DND-41 (cell line): Measurements from ENCODE around the gene CYB5A.

Experiments used
- ATAC-seq: fragments of 200-7000 bp; cut with Tn5 transposase; 3 replicates; pipeline ENCODE4 v1.9.1; 2021; ENCODE audit warnings: low read depth; ENCODE audit not compliant: insufficient read depth
- DNase-seq: peaks from one replicate; pipeline ENCODE4 v3.0.0-alpha.2; 2020
- H2AFZ ChIP-seq: 2 replicates; pipeline ENCODE4 v1.6.0; 2012; ENCODE audit warnings: low read depth, low read length
- H3K27ac ChIP-seq: 2 replicates; pipeline ENCODE4 v1.5.1; 2012; ENCODE audit warnings: low read length, inconsistent platforms
- H3K27me3 ChIP-seq: fragments of 200-600 bp; sonication (generic); 2 replicates; pipeline ENCODE4 v1.6.0; 2012; ENCODE audit warnings: low read length, mild to moderate bottlenecking, inconsistent platforms; ENCODE audit not compliant: insufficient read depth, poor library complexity
- H3K36me3 ChIP-seq: 2 replicates; pipeline ENCODE4 v1.5.1; 2012; ENCODE audit warnings: low read length, inconsistent platforms; ENCODE audit not compliant: insufficient read depth
- H3K4me1 ChIP-seq: 2 replicates; pipeline ENCODE4 v1.5.1; 2012; ENCODE audit warnings: mild to moderate bottlenecking, low read length; ENCODE audit not compliant: insufficient read depth
- H3K4me2 ChIP-seq: 2 replicates; pipeline ENCODE4 v1.6.0; 2012; ENCODE audit warnings: mild to moderate bottlenecking, moderate library complexity, low read length, inconsistent platforms; ENCODE audit not compliant: insufficient read depth
- H3K4me3 ChIP-seq, 2 experiments: fragments of 200-600 bp in 1 of 2; shearing (Covaris generic) in 1 of 2; 2 replicates each; pipeline ENCODE4 v1.5.1; 2012 to 2016; ENCODE audit warnings: inconsistent platforms in 2 of 2, low read length in 2 of 2, mild to moderate bottlenecking in 2 of 2, low read depth in 1 of 2, moderate library complexity in 1 of 2
- H3K79me2 ChIP-seq: 2 replicates; pipeline ENCODE4 v1.6.0; 2012; ENCODE audit warnings: low read length, inconsistent platforms; ENCODE audit not compliant: insufficient read depth
- H3K9ac ChIP-seq: 2 replicates; pipeline ENCODE4 v1.6.0; 2012; ENCODE audit warnings: low read depth, mild to moderate bottlenecking, inconsistent platforms, low read length, moderate library complexity
- H3K9me3 ChIP-seq: 2 replicates; pipeline ENCODE4 v1.5.1; 2012; ENCODE audit warnings: low read length, moderate library complexity, mild to moderate bottlenecking, inconsistent platforms; ENCODE audit not compliant: insufficient read depth, severe bottlenecking
- H4K20me1 ChIP-seq: 2 replicates; pipeline ENCODE4 v1.6.0; 2012; ENCODE audit warnings: low read length; ENCODE audit not compliant: insufficient read depth
- CTCF ChIP-seq: IDR thresholded peaks from 2 replicates; pipeline ENCODE4 v1.5.1; 2012; ENCODE audit warnings: borderline replicate concordance, low read length, moderate library complexity, mild to moderate bottlenecking; ENCODE audit not compliant: poor library complexity, severe bottlenecking; ENCODE audit errors: extremely low read depth
- EZH2 ChIP-seq: IDR thresholded peaks from 3 replicates; pipeline ENCODE4 v1.6.1; 2012; ENCODE audit warnings: borderline replicate concordance, low read depth, mild to moderate bottlenecking, moderate library complexity, low read length, inconsistent platforms; ENCODE audit not compliant: severe bottlenecking

Gene CYB5A

GRCh38 chr18:74290021-74290420 lies 1.7 kb downstream of the CYB5A start:
- no peak overlapping the region for H3K27ac ChIP-seq
- H3K4me1 ChIP-seq: peaks cover 22% of the 10 kb centered on the region
- peaks cover 3% of the 10 kb centered on the region; the same call in 1 of the 2 replicates for H4K20me1 ChIP-seq
- ATAC-seq: no peak
- no peak overlapping the region for H3K4me3 ChIP-seq
- H3K36me3 ChIP-seq: no peaks in the 10 kb centered on the region
- H2AFZ ChIP-seq: no peak overlapping the region
- TF ChIP-seq CTCF (no peak), EZH2 (no peak)
- H3K79me2 ChIP-seq: peaks cover 15% of the 10 kb centered on the region
- H3K27me3 ChIP-seq: peaks cover 13% of the 10 kb centered on the region
- no peak overlapping the region for H3K9ac ChIP-seq
- no peak for DNase-seq
- H3K9me3 ChIP-seq: no peaks in the 10 kb centered on the region
- no peak overlapping the region for H3K4me2 ChIP-seq

- H3K27ac ChIP-seq: no peak overlapping the region
- H3K4me1 ChIP-seq: peaks cover 22% of the 10 kb centered on the region
- ATAC-seq (no peak), DNase-seq (no peak)
- H3K36me3 ChIP-seq: no peaks in the 10 kb centered on the region
- no peak overlapping the region for H3K9ac ChIP-seq
- no peaks in the 10 kb centered on the region for H3K9me3 ChIP-seq
- H3K27me3 ChIP-seq: peaks cover 13% of the 10 kb centered on the region
- no peak overlapping the region for H3K4me2 ChIP-seq
- H3K4me3 ChIP-seq: no peak overlapping the region
- H3K79me2 ChIP-seq: peaks cover 15% of the 10 kb centered on the region
- peaks cover 3% of the 10 kb centered on the region; the same call in 1 of the 2 replicates for H4K20me1 ChIP-seq
- TF ChIP-seq CTCF (no peak), EZH2 (no peak)
- no peak overlapping the region for H2AFZ ChIP-seq
Observed at GRCh38 chr18:74289137-74289536, 2.6 kb downstream of the CYB5A start.

- no peak for ATAC-seq
- H3K9me3 ChIP-seq: no peaks in the 10 kb centered on the region
- TF ChIP-seq EZH2 (no peak), CTCF (no peak)
- peaks cover 15% of the 10 kb centered on the region for H3K79me2 ChIP-seq
- no peaks in the 10 kb centered on the region for H3K36me3 ChIP-seq
- H3K27me3 ChIP-seq: peaks cover 13% of the 10 kb centered on the region
- H3K4me3 ChIP-seq: no peak overlapping the region
- no peak overlapping the region for H3K4me2 ChIP-seq
- H2AFZ ChIP-seq: no peak overlapping the region
- H3K4me1 ChIP-seq: peaks cover 22% of the 10 kb centered on the region
- H3K27ac ChIP-seq: no peak overlapping the region
- H3K9ac ChIP-seq: no peak overlapping the region
- H4K20me1 ChIP-seq: peaks cover 3% of the 10 kb centered on the region; the same call in 1 of the 2 replicates
- DNase-seq: no peak
Observed at GRCh38 chr18:74288730-74289129, 3.0 kb downstream of the CYB5A start.

- Histone ChIP-seq H3K9me3 (no peaks in the 10 kb centered on the region), H3K79me2 (peaks cover 15% of the 10 kb centered on the region), H3K36me3 (no peaks in the 10 kb centered on the region), H3K27ac (no peak overlapping the region), H3K9ac (no peak overlapping the region), H3K27me3 (peaks cover 13% of the 10 kb centered on the region), H3K4me3 (no peak overlapping the region), H3K4me2 (no peak overlapping the region), H2AFZ (no peak overlapping the region), H3K4me1 (peaks cover 22% of the 10 kb centered on the region), H4K20me1 (peaks cover 3% of the 10 kb centered on the region; the same call in 1 of the 2 replicates)
- DNase-seq (no peak), ATAC-seq (no peak)
- TF ChIP-seq CTCF: no peak
- no peak for TF ChIP-seq EZH2
Observed at GRCh38 chr18:74288041-74288440, 3.7 kb downstream of the CYB5A start.
